ENCODE results near the gene SPACA6.

The SPACA6 gene

GRCh38 chr19:51706296-51706695, 13.2 kb downstream of the SPACA6 start:
- no peak for DNase-seq (ENCODE audit: low spot score)

DNA sequence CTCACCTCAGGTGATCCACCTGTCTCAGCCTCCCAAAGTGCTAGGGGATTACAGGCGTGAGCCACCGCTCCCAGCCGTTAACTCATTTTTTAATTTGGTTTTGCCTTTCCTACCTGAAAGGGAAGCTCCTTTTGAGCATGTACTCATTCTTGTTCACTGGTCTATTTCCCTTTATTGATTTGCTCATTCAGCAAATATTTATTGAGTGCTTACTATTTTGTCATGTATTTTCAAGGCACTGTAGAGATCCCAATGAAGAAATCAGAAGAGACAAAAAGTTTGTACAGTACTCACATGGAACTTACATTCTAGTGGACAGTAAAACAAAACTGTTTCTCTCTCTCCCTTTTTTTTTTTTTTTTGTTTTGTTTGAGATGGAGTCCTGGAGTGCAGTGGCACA, 13.8 kb downstream of the SPACA6 start:
- DNase-seq (ENCODE audit: low spot score), result no peak

DNA sequence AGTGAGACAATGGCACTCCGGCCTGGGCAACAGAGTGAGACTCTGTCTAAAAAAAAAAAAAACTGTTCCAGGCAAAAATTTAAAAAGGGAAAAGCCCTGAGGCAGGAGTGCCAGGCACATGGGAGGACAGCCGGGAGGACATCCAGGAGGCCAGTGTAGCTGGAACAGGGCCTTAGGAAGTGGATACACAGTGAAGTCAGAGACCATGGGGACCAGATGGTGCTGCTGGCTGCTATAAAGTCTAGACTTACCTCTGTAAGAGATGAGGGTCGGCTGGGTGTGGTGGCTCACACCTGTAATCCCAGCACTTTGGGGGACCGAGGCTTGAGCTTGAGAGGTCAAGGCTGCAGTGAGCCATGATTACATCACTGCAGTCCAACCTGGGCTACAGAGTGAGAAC, 15.7 kb downstream of the SPACA6 start:
- DNase-seq (ENCODE audit: low spot score), result no peak

- no peak for DNase-seq (ENCODE audit: low spot score)
Observed at GRCh38 chr19:51709575-51709974, 16.4 kb downstream of the SPACA6 start.

DNA sequence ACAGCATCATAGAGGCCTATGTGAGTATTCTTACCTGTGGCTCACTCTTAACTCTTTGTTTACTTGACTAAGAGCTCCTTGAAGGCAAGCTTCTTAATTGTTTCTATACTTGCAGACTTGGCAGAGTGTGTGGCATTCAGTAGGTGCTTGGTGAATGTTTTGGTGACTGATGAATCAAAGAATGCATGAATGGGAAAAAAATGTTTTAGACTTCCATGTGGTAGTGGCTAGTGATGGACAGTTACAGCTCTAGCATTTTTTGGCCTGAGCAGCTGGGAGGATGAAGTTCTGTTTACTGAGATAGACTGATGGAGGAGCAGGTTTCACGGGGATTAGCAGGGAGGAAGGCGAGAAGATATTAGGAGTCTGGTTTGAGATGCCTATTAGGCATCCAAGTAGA, 17.0 kb downstream of the SPACA6 start:
- DNase-seq (ENCODE audit: low spot score), result no peak

- DNase-seq (ENCODE audit: low spot score), result no peak
Observed at GRCh38 chr19:51711702-51712101, 18.6 kb downstream of the SPACA6 start.

DNA sequence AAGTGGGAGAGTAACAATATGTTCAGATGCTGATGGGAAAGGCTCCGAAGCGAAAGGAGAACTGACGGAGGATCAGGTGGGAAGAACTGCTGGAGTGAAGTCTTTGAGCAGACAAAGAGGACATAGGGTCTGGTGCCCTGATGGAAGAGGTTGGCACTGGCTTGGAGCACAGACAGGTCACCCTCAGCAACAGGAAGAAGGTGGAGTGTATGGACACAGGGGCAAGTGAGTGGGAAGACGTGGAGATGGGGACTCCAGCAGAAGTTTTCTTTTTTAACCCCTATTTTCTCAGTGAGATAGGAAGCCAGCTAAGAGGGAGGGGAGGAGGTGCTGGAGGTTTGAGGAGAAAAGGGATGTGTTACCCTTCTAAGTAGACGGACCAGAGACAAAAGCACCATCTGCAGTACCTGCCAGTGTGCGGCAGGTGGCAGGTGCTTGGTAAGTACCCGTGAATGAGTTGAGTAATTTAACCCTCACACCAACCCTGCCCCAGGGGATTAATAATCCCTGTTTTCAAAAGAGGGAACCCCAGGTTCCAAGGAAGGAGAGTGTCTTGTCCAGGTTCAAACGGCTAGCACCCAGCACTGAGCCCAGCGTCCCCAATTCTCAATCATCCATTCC, 19.4 kb downstream of the SPACA6 start:
- no peak for DNase-seq (ENCODE audit: low spot score)

GRCh38 chr19:51713319-51714285, 20.5 kb downstream of the SPACA6 start:
- no peak for DNase-seq (ENCODE audit: low spot score)

- no peak for DNase-seq (ENCODE audit: low spot score)
Observed at GRCh38 chr19:51714848-51715247, 21.7 kb downstream of the SPACA6 start.

GRCh38 chr19:51715850-51716249, 22.7 kb downstream of the SPACA6 start:
- DNase-seq (ENCODE audit: low spot score), result no peak

DNA sequence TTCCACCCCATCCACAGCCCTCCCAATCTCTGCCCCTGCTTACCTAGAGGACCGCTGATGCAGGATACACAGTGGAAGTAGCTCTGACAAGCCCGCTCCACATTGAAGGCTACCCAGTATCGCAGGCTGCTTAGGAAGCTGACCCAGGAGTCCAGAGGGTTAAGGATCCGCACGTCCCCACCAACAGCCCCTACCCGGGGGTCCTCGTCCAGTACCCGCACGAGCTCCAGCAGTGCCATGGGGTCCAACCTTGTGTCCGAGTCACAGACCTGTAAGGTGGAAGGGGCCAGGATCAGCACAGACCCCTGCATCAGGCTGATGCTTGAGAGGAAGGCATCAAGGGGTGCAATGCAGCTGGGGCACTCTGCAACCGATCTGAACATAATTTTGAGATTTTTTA, 23.8 kb downstream of the SPACA6 start:
- DNase-seq (ENCODE audit: low spot score), result no peak

GRCh38 chr19:51719251-51719988, 26.3 kb downstream of the SPACA6 start:
- DNase-seq (ENCODE audit: low spot score), result no peak

GRCh38 chr19:51721905-51722304, 28.8 kb downstream of the SPACA6 start:
- no peak for DNase-seq (ENCODE audit: low spot score)

- DNase-seq (ENCODE audit: low spot score), result no peak
Observed at GRCh38 chr19:51722492-51722891, 29.4 kb downstream of the SPACA6 start.

- no peak for DNase-seq (ENCODE audit: low spot score)
Observed at GRCh38 chr19:51724543-51724942, 31.4 kb downstream of the SPACA6 start.

GRCh38 chr19:51726049-51726448, 32.9 kb downstream of the SPACA6 start:
- DNase-seq (ENCODE audit: low spot score), result peak; percentile 90

- DNase-seq (ENCODE audit: low spot score), result no peak
Observed at GRCh38 chr19:51727349-51727880, 34.3 kb downstream of the SPACA6 start.

GRCh38 chr19:51729781-51730180, 36.7 kb downstream of the SPACA6 start:
- no peak for DNase-seq (ENCODE audit: low spot score)

GRCh38 chr19:51733742-51734522, 40.8 kb downstream of the SPACA6 start:
- DNase-seq (ENCODE audit: low spot score), result no peak

DNA sequence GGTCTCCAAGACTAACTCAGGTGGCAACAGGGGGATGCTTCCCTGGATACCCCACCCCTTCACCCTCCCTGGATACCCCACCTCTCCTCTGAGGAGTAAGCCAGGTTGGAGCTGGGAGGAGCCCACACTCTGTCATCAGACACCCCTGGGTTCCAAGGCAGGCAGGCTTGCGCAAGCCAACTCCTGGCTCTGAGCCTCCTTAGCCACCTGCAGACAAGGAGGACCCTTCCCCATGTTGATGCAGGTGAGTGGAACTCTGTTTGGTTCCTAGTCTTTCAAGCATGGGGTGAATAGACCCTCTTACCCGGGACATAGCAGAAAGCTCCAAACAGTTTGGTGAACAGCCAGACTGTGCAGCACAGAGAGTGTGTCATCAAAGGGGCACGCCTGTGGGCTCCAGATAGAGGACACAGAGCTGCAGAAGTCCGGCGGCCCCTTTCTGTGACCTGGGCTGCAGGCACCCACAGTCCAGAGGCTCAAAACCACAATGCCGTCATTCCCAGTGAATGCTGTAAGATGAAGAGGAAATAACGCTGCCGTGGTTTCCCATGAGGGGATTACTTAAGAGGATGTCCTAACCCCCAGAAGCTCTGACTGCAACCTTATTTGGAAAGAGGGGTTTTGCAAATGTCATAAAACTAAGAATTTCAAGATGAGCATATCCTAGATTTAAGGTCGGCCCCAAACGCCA, 42.8 kb downstream of the SPACA6 start:
- peak; percentile 51 for DNase-seq (ENCODE audit: low spot score)

GRCh38 chr19:51737389-51737788, 44.3 kb downstream of the SPACA6 start:
- DNase-seq (ENCODE audit: low spot score), result no peak
